HEK293 (cell line): Measurements from ENCODE around the gene NOL9.

Experiments used
- BCL6B ChIP-seq: fragments of 450-650 bp; formaldehyde crosslinking; IDR thresholded peaks from 2 replicates; pipeline ENCODE4 v1.5.1; 2017; ENCODE audit warnings: missing biosample characterization, missing genetic modification characterization
- GFI1B ChIP-seq: fragments of 450-650 bp; formaldehyde crosslinking; IDR thresholded peaks from 2 replicates; pipeline ENCODE4 v1.5.1; 2016; ENCODE audit warnings: missing biosample characterization, missing genetic modification characterization
- INSM2 ChIP-seq: fragments of 450-650 bp; formaldehyde crosslinking; IDR thresholded peaks from 2 replicates; pipeline ENCODE4 v1.5.1; 2016; ENCODE audit warnings: missing biosample characterization, missing genetic modification characterization
- MZF1 ChIP-seq: fragments of 450-650 bp; formaldehyde crosslinking; IDR thresholded peaks from 2 replicates; pipeline ENCODE4 v1.5.1; 2017; ENCODE audit warnings: missing biosample characterization, missing genetic modification characterization, borderline replicate concordance
- SCRT2 ChIP-seq: fragments of 450-650 bp; formaldehyde crosslinking; IDR thresholded peaks from 2 replicates; pipeline ENCODE4 v1.5.1; 2016; ENCODE audit warnings: missing biosample characterization, missing genetic modification characterization
- SP2 ChIP-seq: fragments of 450-650 bp; formaldehyde crosslinking; IDR thresholded peaks from 2 replicates; pipeline ENCODE4 v1.5.1; 2016; ENCODE audit warnings: missing biosample characterization, missing genetic modification characterization
- ZIC2 ChIP-seq: fragments of 450-650 bp; formaldehyde crosslinking; IDR thresholded peaks from 2 replicates; pipeline ENCODE4 v1.5.1; 2016; ENCODE audit warnings: missing biosample characterization, missing genetic modification characterization
- ZNF114 ChIP-seq: fragments of 450-650 bp; formaldehyde crosslinking; IDR thresholded peaks from 2 replicates; pipeline ENCODE4 v1.5.0; 2017; ENCODE audit warnings: missing biosample characterization, missing genetic modification characterization
- ZNF174 ChIP-seq: fragments of 450-650 bp; formaldehyde crosslinking; IDR thresholded peaks from 2 replicates; pipeline ENCODE4 v1.5.0; 2017; ENCODE audit warnings: missing biosample characterization, mild to moderate bottlenecking, missing genetic modification characterization
- ZNF221 ChIP-seq: fragments of 450-650 bp; formaldehyde crosslinking; IDR thresholded peaks from 2 replicates; pipeline ENCODE4 v1.5.1; 2017; ENCODE audit warnings: missing biosample characterization, missing genetic modification characterization, borderline replicate concordance
- ZNF239 ChIP-seq: fragments of 450-650 bp; formaldehyde crosslinking; IDR thresholded peaks from 2 replicates; pipeline ENCODE4 v1.5.1; 2016; ENCODE audit warnings: missing biosample characterization, missing genetic modification characterization
- ZNF24 ChIP-seq: fragments of 450-650 bp; formaldehyde crosslinking; IDR thresholded peaks from 2 replicates; pipeline ENCODE4 v1.5.1; 2016; ENCODE audit warnings: missing biosample characterization, missing genetic modification characterization
- ZNF266 ChIP-seq: fragments of 450-650 bp; formaldehyde crosslinking; IDR thresholded peaks from 2 replicates; pipeline ENCODE4 v1.5.1; 2016; ENCODE audit warnings: missing biosample characterization, missing genetic modification characterization, low read depth
- ZNF335 ChIP-seq: fragments of 450-650 bp; formaldehyde crosslinking; conservative IDR thresholded peaks from 2 replicates; pipeline ENCODE4 v1.5.1; 2016; ENCODE audit warnings: missing biosample characterization, missing genetic modification characterization
- ZNF449 ChIP-seq: fragments of 450-650 bp; formaldehyde crosslinking; IDR thresholded peaks from 2 replicates; pipeline ENCODE4 v1.5.1; 2017; ENCODE audit warnings: missing biosample characterization, mild to moderate bottlenecking, missing genetic modification characterization, moderate library complexity
- ZNF510 ChIP-seq: fragments of 450-650 bp; formaldehyde crosslinking; IDR thresholded peaks from 2 replicates; pipeline ENCODE4 v1.5.1; 2018; ENCODE audit warnings: mild to moderate bottlenecking, missing genetic modification characterization, missing biosample characterization; ENCODE audit not compliant: insufficient replicate concordance
- ZNF585B ChIP-seq: fragments of 450-650 bp; formaldehyde crosslinking; IDR thresholded peaks from 2 replicates; pipeline ENCODE4 v1.5.1; 2016; ENCODE audit warnings: missing biosample characterization, missing genetic modification characterization
- ZNF600 ChIP-seq: fragments of 450-650 bp; formaldehyde crosslinking; IDR thresholded peaks from 2 replicates; pipeline ENCODE4 v1.5.1; 2016; ENCODE audit warnings: missing biosample characterization, missing genetic modification characterization
- ZNF610 ChIP-seq: fragments of 450-650 bp; formaldehyde crosslinking; IDR thresholded peaks from 2 replicates; pipeline ENCODE4 v1.5.1; 2016; ENCODE audit warnings: missing biosample characterization, missing genetic modification characterization, borderline replicate concordance
- ZNF623 ChIP-seq: fragments of 450-650 bp; formaldehyde crosslinking; IDR thresholded peaks from 2 replicates; pipeline ENCODE4 v1.5.1; 2016; ENCODE audit warnings: missing biosample characterization, missing genetic modification characterization
- ZNF624 ChIP-seq: fragments of 450-650 bp; formaldehyde crosslinking; IDR thresholded peaks from 2 replicates; pipeline ENCODE4 v1.5.1; 2017; ENCODE audit warnings: missing biosample characterization, missing genetic modification characterization
- ZNF768 ChIP-seq: fragments of 450-650 bp; formaldehyde crosslinking; IDR thresholded peaks from 2 replicates; pipeline ENCODE4 v1.5.1; 2018; ENCODE audit warnings: missing biosample characterization, mild to moderate bottlenecking, missing genetic modification characterization
- ZNF791 ChIP-seq: fragments of 450-650 bp; formaldehyde crosslinking; IDR thresholded peaks from 2 replicates; pipeline ENCODE4 v1.5.1; 2016; ENCODE audit warnings: missing biosample characterization, missing genetic modification characterization
- TF ChIP-seq, protein P1 (sequence below): fragments of 450-650 bp; IDR thresholded peaks from 2 replicates; pipeline ENCODE4 v1.5.1; 2018; ENCODE audit warnings: missing biosample characterization, missing genetic modification characterization
- TF ChIP-seq, protein P2 (sequence below): fragments of 450-650 bp; formaldehyde crosslinking; IDR thresholded peaks from 2 replicates; pipeline ENCODE4 v1.5.1; 2016; ENCODE audit warnings: missing biosample characterization, missing genetic modification characterization
- TF ChIP-seq, protein P3 (sequence below): fragments of 450-650 bp; formaldehyde crosslinking; IDR thresholded peaks from 2 replicates; pipeline ENCODE4 v1.5.1; 2016; ENCODE audit warnings: missing biosample characterization, missing genetic modification characterization
- TF ChIP-seq, protein P4 (sequence below): fragments of 450-650 bp; formaldehyde crosslinking; optimal IDR thresholded peaks from 2 replicates; pipeline ENCODE3; 2016; ENCODE audit warnings: missing biosample characterization, mild to moderate bottlenecking, missing genetic modification characterization

The NOL9 gene

GRCh38 chr1:6603238-6603914 lies 49.1 kb upstream of the NOL9 start (continued):
- TF ChIP-seq, protein P1, sequence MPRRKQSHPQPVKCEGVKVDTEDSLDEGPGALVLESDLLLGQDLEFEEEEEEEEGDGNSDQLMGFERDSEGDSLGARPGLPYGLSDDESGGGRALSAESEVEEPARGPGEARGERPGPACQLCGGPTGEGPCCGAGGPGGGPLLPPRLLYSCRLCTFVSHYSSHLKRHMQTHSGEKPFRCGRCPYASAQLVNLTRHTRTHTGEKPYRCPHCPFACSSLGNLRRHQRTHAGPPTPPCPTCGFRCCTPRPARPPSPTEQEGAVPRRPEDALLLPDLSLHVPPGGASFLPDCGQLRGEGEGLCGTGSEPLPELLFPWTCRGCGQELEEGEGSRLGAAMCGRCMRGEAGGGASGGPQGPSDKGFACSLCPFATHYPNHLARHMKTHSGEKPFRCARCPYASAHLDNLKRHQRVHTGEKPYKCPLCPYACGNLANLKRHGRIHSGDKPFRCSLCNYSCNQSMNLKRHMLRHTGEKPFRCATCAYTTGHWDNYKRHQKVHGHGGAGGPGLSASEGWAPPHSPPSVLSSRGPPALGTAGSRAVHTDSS = no peak
- TF ChIP-seq ZNF266 (tag by site-specific recombination) (no peak), ZNF335 (peak; percentile 97), ZNF600 (tag by site-specific recombination) (peak; percentile 74), ZNF768 (tag by site-specific recombination) (no peak), ZNF24 (tag by site-specific recombination) (peak; percentile 41; the same call in 1 of the 2 replicates), ZNF585B (tag by site-specific recombination) (no peak), SCRT2 (no peak), ZNF114 (tag by site-specific recombination) (no peak), ZNF510 (no peak), ZNF791 (tag by site-specific recombination) (no peak), ZNF624 (tag by site-specific recombination) (no peak), INSM2 (tag by site-specific recombination) (no peak; the same call in 1 of the 2 replicates), ZIC2 (tag by site-specific recombination) (no peak; the same call in 1 of the 2 replicates), BCL6B (tag by site-specific recombination) (no peak), MZF1 (tag by site-specific recombination) (no peak), ZNF221 (tag by site-specific recombination) (no peak), ZNF174 (tag by site-specific recombination) (no peak), ZNF239 (tag by site-specific recombination) (no peak), ZNF449 (tag by site-specific recombination) (no peak), SP2 (tag by site-specific recombination) (peak; percentile 69), GFI1B (tag by site-specific recombination) (no peak), ZNF623 (tag by site-specific recombination) (no peak; the same call in 1 of the 2 replicates), ZNF610 (tag by site-specific recombination) (no peak)
- TF ChIP-seq, protein P2, sequence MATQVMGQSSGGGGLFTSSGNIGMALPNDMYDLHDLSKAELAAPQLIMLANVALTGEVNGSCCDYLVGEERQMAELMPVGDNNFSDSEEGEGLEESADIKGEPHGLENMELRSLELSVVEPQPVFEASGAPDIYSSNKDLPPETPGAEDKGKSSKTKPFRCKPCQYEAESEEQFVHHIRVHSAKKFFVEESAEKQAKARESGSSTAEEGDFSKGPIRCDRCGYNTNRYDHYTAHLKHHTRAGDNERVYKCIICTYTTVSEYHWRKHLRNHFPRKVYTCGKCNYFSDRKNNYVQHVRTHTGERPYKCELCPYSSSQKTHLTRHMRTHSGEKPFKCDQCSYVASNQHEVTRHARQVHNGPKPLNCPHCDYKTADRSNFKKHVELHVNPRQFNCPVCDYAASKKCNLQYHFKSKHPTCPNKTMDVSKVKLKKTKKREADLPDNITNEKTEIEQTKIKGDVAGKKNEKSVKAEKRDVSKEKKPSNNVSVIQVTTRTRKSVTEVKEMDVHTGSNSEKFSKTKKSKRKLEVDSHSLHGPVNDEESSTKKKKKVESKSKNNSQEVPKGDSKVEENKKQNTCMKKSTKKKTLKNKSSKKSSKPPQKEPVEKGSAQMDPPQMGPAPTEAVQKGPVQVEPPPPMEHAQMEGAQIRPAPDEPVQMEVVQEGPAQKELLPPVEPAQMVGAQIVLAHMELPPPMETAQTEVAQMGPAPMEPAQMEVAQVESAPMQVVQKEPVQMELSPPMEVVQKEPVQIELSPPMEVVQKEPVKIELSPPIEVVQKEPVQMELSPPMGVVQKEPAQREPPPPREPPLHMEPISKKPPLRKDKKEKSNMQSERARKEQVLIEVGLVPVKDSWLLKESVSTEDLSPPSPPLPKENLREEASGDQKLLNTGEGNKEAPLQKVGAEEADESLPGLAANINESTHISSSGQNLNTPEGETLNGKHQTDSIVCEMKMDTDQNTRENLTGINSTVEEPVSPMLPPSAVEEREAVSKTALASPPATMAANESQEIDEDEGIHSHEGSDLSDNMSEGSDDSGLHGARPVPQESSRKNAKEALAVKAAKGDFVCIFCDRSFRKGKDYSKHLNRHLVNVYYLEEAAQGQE (tag by site-specific recombination) = no peak
- TF ChIP-seq, protein P3, sequence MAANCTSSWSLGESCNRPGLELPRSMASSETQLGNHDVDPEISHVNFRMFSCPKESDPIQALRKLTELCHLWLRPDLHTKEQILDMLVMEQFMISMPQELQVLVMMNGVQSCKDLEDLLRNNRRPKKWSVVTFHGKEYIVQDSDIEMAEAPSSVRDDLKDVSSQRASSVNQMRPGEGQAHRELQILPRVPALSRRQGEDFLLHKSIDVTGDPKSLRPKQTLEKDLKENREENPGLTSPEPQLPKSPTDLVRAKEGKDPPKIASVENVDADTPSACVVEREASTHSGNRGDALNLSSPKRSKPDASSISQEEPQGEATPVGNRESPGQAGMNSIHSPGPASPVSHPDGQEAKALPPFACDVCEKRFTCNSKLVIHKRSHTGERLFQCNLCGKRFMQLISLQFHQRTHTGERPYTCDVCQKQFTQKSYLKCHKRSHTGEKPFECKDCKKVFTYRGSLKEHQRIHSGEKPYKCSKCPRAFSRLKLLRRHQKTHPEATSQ (tag by site-specific recombination) = no peak
- TF ChIP-seq, protein P4, sequence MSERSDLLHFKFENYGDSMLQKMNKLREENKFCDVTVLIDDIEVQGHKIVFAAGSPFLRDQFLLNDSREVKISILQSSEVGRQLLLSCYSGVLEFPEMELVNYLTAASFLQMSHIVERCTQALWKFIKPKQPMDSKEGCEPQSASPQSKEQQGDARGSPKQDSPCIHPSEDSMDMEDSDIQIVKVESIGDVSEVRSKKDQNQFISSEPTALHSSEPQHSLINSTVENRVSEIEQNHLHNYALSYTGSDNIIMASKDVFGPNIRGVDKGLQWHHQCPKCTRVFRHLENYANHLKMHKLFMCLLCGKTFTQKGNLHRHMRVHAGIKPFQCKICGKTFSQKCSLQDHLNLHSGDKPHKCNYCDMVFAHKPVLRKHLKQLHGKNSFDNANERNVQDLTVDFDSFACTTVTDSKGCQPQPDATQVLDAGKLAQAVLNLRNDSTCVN (tag by site-specific recombination) = peak; percentile 20
